PC-3 (cell line): ENCODE data around the gene ZNF592. TPM values are rescaled to one million over a fixed set of nuclear protein-coding genes. Genes with fewer than 3 reads are reported as not detected.

ENCODE experiments used
- ATAC-seq: fragments of 200-7000 bp; cut with Tn5 transposase; 2 replicates; pipeline ENCODE4 v1.9.1; 2020; ENCODE audit warnings: mild to moderate bottlenecking, moderate library complexity
- Bru-seq: library from RNA; stranded (reverse); fragments of 400-500 nt; gene quantifications from one replicate; lab custom pipeline; 2021; lab: Mats Ljungman, UMichigan
- BruChase-seq, 2 experiments: library from RNA; stranded (reverse); fragments of 400-500 nt; gene quantifications; one replicate each; lab custom pipeline; 2021; lab: Mats Ljungman, UMichigan
- BruUV-seq: library from RNA; stranded (reverse); fragments of 400-500 nt; replicated peaks from 2 replicates; lab custom pipeline; 2021; lab: Mats Ljungman, UMichigan
- CTCF ChIA-PET: fragments of 300-600 bp; sonication (Branson Sonifier 250); formaldehyde crosslinking; loops from one replicate; lab custom pipeline; 2022; ENCODE audit warnings: antibody characterized with exemption; lab: Charles Lee
- POLR2A ChIA-PET: fragments of 300-600 bp; sonication (Branson Sonifier 250); formaldehyde crosslinking; loops from one replicate; lab custom pipeline; 2022; ENCODE audit warnings: antibody characterized with exemption; ENCODE audit not compliant: unreplicated experiment; lab: Charles Lee
- DNase-seq: peaks from one replicate; pipeline ENCODE4 v3.0.0-alpha.2; 2015
- H2AFZ ChIP-seq: fragments of 300-600 bp; sonication (generic); 2 replicates; pipeline ENCODE4 v1.6.0; 2016; ENCODE audit warnings: antibody characterized with exemption, low read length
- H3F3A ChIP-seq: fragments of 300-600 bp; sonication (generic); one replicate; pipeline ENCODE4 v1.6.0; 2017; ENCODE audit warnings: antibody characterized with exemption, low read length, control low read depth, mild to moderate bottlenecking; ENCODE audit not compliant: unreplicated experiment
- H3K27ac ChIP-seq: fragments of 300-600 bp; sonication (generic); 2 replicates; pipeline ENCODE4 v1.5.1; 2016; ENCODE audit warnings: mild to moderate bottlenecking, low read length
- H3K27me3 ChIP-seq: fragments of 300-600 bp; sonication (generic); 2 replicates; pipeline ENCODE4 v1.6.1; 2016; ENCODE audit warnings: low read length, mixed read lengths
- H3K36me3 ChIP-seq: fragments of 300-600 bp; sonication (generic); 2 replicates; pipeline ENCODE4 v1.6.1; 2016; ENCODE audit warnings: low read depth, mixed run types, low read length, mixed read lengths
- H3K4me1 ChIP-seq: fragments of 300-600 bp; sonication (generic); 2 replicates; pipeline ENCODE4 v1.5.1; 2016; ENCODE audit warnings: low read length; ENCODE audit not compliant: insufficient read depth
- H3K4me2 ChIP-seq: fragments of 300-600 bp; sonication (generic); 2 replicates; pipeline ENCODE4 v1.6.0; 2016; ENCODE audit warnings: low read length
- H3K4me3 ChIP-seq: fragments of 300-600 bp; sonication (generic); 2 replicates; pipeline ENCODE4 v1.5.1; 2016; ENCODE audit warnings: mild to moderate bottlenecking, low read length, mixed read lengths
- H3K79me2 ChIP-seq: fragments of 300-600 bp; sonication (generic); 2 replicates; pipeline ENCODE4 v1.6.1; 2017; ENCODE audit warnings: low read length, mixed read lengths
- H3K9ac ChIP-seq: fragments of 300-600 bp; sonication (generic); 2 replicates; pipeline ENCODE4 v1.6.0; 2016; ENCODE audit warnings: mild to moderate bottlenecking, low read length
- H3K9me2 ChIP-seq: fragments of 300-600 bp; sonication (generic); replicated peaks from 2 replicates; pipeline ENCODE4 v1.6.1; 2016; ENCODE audit warnings: mixed run types, low read length, mixed read lengths
- H3K9me3 ChIP-seq: fragments of 300-600 bp; sonication (generic); 2 replicates; pipeline ENCODE4 v1.6.1; 2016; ENCODE audit warnings: low read length, mixed read lengths
- H4K20me1 ChIP-seq: fragments of 300-600 bp; sonication (generic); 2 replicates; pipeline ENCODE4 v1.6.1; 2016; ENCODE audit warnings: low read length, mixed read lengths
- EZH2 ChIP-seq: fragments of 300-600 bp; sonication (generic); IDR thresholded peaks from one replicate; pipeline ENCODE4 v1.6.1; 2017; ENCODE audit warnings: antibody characterized with exemption, mild to moderate bottlenecking, low read length; ENCODE audit not compliant: unreplicated experiment
- EZH2phosphoT487 ChIP-seq: fragments of 300-600 bp; sonication (generic); IDR thresholded peaks from 2 replicates; pipeline ENCODE4 v1.6.1; 2018; ENCODE audit warnings: mild to moderate bottlenecking, antibody characterized with exemption, low read length, borderline replicate concordance
- intact Hi-C: fragments of 100-400 bp; cut with micrococcal nuclease; formaldehyde crosslinking; loops from 2 replicates; pipeline ENCODE4 v1.9.0; 2023
- long read RNA-seq: library from polyadenylated mRNA; unstranded; transcript quantifications from one replicate; pipeline ENCODE4 v2.0.0, GENCODE V29; 2021; ENCODE audit not compliant: unreplicated experiment
- total RNA-seq: library from RNA; depleted of rRNA; stranded (reverse); fragments of >200 nt; gene quantifications from 2 replicates; pipeline ENCODE4 v1.2.3, GENCODE V29; 2014; rRNA removed
- TF ChIP-seq, protein P1 (sequence below): fragments of 300-600 bp; sonication (generic); conservative IDR thresholded peaks from 2 replicates; pipeline ENCODE4 v1.5.1; 2017; ENCODE audit warnings: antibody characterized with exemption, low read depth, mild to moderate bottlenecking, low read length

Gene ZNF592
- total RNA-seq, result 12.3 and 13.0 TPM in 2 replicates
- Bru-seq, nascent RNA, result percentile 75 among the genes with signal in this experiment
- BruChase-seq, experiment 1, labeled RNA remaining after a 6-hour chase, result percentile 80 among the genes with signal in this experiment
- BruChase-seq, experiment 2, labeled RNA remaining after a 2-hour chase, result percentile 80 among the genes with signal in this experiment
- long read RNA-seq, full-length matches to known transcripts, result 4 of 29 reads
- long read RNA-seq, partial matches to known transcripts, result 8 of 29 reads
- long read RNA-seq, other reads (novel, unspliced or antisense), result 17 of 29 reads

GRCh38 chr15:84748274-84749110 is at the start of gene ZNF592:
TSS of gene ZNF592 (plus strand) at chr15:84748592. CDS start at chr15:84782676, 34,084 bp downstream.
- H3K9me2 ChIP-seq, result no peaks in the 10 kb centered on the region
- DNase-seq, result peak; percentile 79
- peaks cover 3% of the 10 kb centered on the region; the same call in 1 of the 2 replicates for H3K36me3 ChIP-seq
- TF ChIP-seq EZH2, result no peak
- TF ChIP-seq, protein P1, sequence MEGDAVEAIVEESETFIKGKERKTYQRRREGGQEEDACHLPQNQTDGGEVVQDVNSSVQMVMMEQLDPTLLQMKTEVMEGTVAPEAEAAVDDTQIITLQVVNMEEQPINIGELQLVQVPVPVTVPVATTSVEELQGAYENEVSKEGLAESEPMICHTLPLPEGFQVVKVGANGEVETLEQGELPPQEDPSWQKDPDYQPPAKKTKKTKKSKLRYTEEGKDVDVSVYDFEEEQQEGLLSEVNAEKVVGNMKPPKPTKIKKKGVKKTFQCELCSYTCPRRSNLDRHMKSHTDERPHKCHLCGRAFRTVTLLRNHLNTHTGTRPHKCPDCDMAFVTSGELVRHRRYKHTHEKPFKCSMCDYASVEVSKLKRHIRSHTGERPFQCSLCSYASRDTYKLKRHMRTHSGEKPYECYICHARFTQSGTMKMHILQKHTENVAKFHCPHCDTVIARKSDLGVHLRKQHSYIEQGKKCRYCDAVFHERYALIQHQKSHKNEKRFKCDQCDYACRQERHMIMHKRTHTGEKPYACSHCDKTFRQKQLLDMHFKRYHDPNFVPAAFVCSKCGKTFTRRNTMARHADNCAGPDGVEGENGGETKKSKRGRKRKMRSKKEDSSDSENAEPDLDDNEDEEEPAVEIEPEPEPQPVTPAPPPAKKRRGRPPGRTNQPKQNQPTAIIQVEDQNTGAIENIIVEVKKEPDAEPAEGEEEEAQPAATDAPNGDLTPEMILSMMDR, result no peak
- no peak for TF ChIP-seq EZH2phosphoT487
- peak within 1 kb of the TSS; percentile 88 for H3K27ac ChIP-seq
- H3K27me3 ChIP-seq, result no peaks in the 10 kb centered on the region
- ChIA-PET POLR2A (no interaction called here), CTCF (no interaction called here)
- H3K4me3 ChIP-seq, result peak within 1 kb of the TSS; percentile 96
- intact Hi-C loops, result loop anchor here (1.0 to 2.0 kb wide), 3 partner anchors 32 to 180 kb away; partner anchors contain the start of genes SEC11A and WDR73
- peaks cover 37% of the 10 kb centered on the region for H3K4me1 ChIP-seq
- peak within 1 kb of the TSS; percentile 87 for H3K9ac ChIP-seq
- peaks cover 36% of the 10 kb centered on the region for H4K20me1 ChIP-seq
- peak; percentile 66 for ATAC-seq
- peak within 1 kb of the TSS; percentile 100 for H3K4me2 ChIP-seq
- H2AFZ ChIP-seq, result peak within 1 kb of the TSS; percentile 96
- H3K9me3 ChIP-seq, result no peaks in the 10 kb centered on the region
- peaks cover 62% of the 10 kb centered on the region for H3K79me2 ChIP-seq
- peaks cover 5% of the 10 kb centered on the region for H3F3A ChIP-seq
- no TSS peak for BruUV-seq

DNA sequence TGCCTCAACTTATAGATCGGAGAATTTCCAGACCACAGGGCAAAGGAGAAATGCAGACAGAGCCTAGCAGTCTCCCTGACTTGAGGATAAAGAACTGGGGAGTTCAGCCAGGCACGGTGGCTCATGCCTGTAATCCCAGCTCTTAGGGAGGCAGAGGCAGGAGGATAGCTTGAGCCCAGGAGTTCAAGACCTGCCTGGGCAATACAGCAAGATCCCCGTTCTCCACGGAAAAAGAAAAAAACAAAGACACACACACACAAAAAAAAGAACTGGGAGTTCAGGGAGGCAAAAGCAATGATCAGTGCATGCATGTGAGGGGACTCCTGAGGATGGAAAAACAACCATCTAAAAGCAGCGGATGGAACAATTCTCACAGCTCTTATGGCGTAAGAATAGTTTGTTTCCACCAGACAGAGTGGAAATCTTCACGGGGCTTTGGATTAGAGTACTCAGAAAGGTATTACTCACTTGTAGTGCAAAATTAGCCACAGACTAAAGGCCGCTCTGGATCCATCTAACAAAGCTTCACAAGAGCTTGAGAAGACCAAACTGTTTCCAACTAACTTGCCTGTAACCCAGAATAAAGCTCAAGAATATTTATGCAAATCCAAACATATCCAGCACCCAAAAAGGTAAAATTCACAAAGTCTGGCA is 48.7 kb upstream of the ZNF592 start:
- Histone ChIP-seq H3F3A (no peaks in the 10 kb centered on the region), H3K79me2 (peaks cover 98% of the 10 kb centered on the region), H3K9ac (no peak overlapping the region), H4K20me1 (peaks cover 30% of the 10 kb centered on the region), H2AFZ (no peak overlapping the region), H3K36me3 (peaks cover 5% of the 10 kb centered on the region; the same call in 1 of the 2 replicates), H3K27me3 (no peaks in the 10 kb centered on the region), H3K27ac (no peak overlapping the region), H3K4me2 (no peak overlapping the region), H3K4me1 (no peaks in the 10 kb centered on the region), H3K9me3 (no peaks in the 10 kb centered on the region), H3K9me2 (no peaks in the 10 kb centered on the region), H3K4me3 (no peak overlapping the region)
- CTCF ChIA-PET, result no interaction called here
- BruUV-seq, result no TSS peak
- intact Hi-C loops, result no loop called here
- POLR2A ChIA-PET, result interaction anchor here (0.5 kb wide), 1 partner anchor 330 kb away, joined by 3 read pairs; no protein-coding TSS in a partner anchor
- no peak for ATAC-seq
- no peak for TF ChIP-seq EZH2phosphoT487
- TF ChIP-seq, protein P1, result no peak
- TF ChIP-seq EZH2, result no peak
- DNase-seq, result no peak
